Activated naive CD4-positive, alpha-beta T cell treated with anti-CD3 and anti-CD28 coated beads, Interleukin-2, amount 50 U/mL, for 24 hours (primary cell): Measurements from ENCODE around the gene LIAS.
"Not testable (repeated sequence)": the region's sequence is repeated elsewhere in the genome, so short reads cannot be mapped to it uniquely, and the experiment has no call there.

Experiments
- H3K27ac Mint-ChIP-seq: one replicate; pipeline ENCODE4 v1.8.0; 2021; ENCODE audit warnings: mild to moderate bottlenecking, mixed read lengths
- H3K27me3 Mint-ChIP-seq: one replicate; pipeline ENCODE4 v1.8.0; 2021; ENCODE audit warnings: mixed read lengths
- H3K36me3 Mint-ChIP-seq: one replicate; pipeline ENCODE4 v1.8.0; 2021; ENCODE audit warnings: mixed read lengths
- H3K4me1 Mint-ChIP-seq: one replicate; pipeline ENCODE4 v1.8.0; 2021; ENCODE audit warnings: mixed read lengths
- H3K4me3 Mint-ChIP-seq: one replicate; pipeline ENCODE4 v1.8.0; 2021; ENCODE audit warnings: mild to moderate bottlenecking, mixed read lengths
- H3K9me3 Mint-ChIP-seq: one replicate; pipeline ENCODE4 v1.8.0; 2021; ENCODE audit warnings: mixed read lengths

The LIAS gene

GRCh38 chr4:39446842-39447573 lies 11.8 kb upstream of the LIAS start:
- peaks cover 8% of the 10 kb centered on the region for H3K36me3 Mint-ChIP-seq
- H3K27me3 Mint-ChIP-seq, result no peaks in the 10 kb centered on the region
- H3K9me3 Mint-ChIP-seq, result no peaks in the 10 kb centered on the region
- no peak overlapping the region for H3K27ac Mint-ChIP-seq
- peaks cover 15% of the 10 kb centered on the region for H3K4me1 Mint-ChIP-seq
- H3K4me3 Mint-ChIP-seq, result no peak overlapping the region

DNA sequence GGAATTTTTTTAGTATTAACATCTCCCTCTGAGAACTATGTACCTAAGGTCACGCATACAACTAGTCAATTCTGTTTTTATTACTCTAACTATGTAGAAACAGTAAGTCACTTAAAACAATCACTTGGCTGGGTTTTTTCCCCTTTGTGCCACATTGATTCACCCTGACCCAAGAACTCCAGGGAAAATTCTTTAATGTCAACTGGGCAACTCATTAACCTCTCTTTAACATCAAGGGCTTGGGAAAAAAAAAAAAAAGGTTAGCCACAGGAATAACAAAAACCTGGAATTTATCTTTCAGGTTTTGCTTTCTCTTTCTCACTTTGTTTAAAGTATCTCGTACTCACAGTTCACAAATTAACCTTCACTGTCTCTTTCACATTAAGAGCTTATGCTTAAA lies 8.2 kb upstream of the LIAS start:
- Mint-ChIP-seq H3K27me3 (no peaks in the 10 kb centered on the region), H3K9me3 (no peaks in the 10 kb centered on the region), H3K27ac (peak overlapping the region; percentile 78), H3K4me1 (peaks cover 41% of the 10 kb centered on the region), H3K4me3 (no peak overlapping the region), H3K36me3 (peaks cover 32% of the 10 kb centered on the region)

DNA sequence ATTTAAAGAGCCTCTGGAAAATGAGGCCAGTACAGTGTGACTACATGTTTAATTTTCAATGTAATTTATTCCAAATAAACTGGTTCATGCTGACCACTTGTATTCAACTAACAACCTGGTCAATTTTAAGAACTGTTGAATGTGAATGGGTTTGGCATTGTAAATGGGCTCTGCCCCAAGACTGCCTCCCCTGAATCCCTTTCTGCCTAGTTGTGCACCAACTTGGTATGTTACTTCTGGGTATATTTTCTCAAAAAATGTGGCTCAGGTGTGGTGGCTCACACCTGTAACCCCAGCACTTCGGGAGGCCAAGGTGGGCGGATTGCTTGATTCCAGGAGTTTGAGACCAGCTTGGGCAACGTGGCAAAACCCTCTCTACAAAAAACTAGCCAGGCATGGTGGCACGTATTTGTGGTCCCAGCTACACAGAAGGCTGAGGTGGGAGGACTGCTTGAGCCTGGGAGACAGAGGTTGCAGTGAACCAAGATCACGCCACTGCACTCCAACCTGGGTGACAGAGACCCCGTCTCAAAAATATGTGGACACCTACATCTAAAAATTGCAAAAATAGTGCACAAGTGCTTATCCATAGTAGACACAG lies 7.3 kb upstream of the LIAS start:
- Mint-ChIP-seq H3K4me1 (peaks cover 41% of the 10 kb centered on the region), H3K4me3 (no peak overlapping the region), H3K36me3 (peaks cover 34% of the 10 kb centered on the region), H3K27me3 (no peaks in the 10 kb centered on the region), H3K27ac (peak overlapping the region; percentile 80), H3K9me3 (no peaks in the 10 kb centered on the region)

GRCh38 chr4:39452153-39452859 lies 6.5 kb upstream of the LIAS start:
- no peaks in the 10 kb centered on the region for H3K27me3 Mint-ChIP-seq
- peaks cover 41% of the 10 kb centered on the region for H3K4me1 Mint-ChIP-seq
- peak overlapping the region; percentile 80 for H3K27ac Mint-ChIP-seq
- H3K9me3 Mint-ChIP-seq, result no peaks in the 10 kb centered on the region
- peaks cover 40% of the 10 kb centered on the region for H3K36me3 Mint-ChIP-seq
- H3K4me3 Mint-ChIP-seq, result peak overlapping the region; percentile 11

DNA sequence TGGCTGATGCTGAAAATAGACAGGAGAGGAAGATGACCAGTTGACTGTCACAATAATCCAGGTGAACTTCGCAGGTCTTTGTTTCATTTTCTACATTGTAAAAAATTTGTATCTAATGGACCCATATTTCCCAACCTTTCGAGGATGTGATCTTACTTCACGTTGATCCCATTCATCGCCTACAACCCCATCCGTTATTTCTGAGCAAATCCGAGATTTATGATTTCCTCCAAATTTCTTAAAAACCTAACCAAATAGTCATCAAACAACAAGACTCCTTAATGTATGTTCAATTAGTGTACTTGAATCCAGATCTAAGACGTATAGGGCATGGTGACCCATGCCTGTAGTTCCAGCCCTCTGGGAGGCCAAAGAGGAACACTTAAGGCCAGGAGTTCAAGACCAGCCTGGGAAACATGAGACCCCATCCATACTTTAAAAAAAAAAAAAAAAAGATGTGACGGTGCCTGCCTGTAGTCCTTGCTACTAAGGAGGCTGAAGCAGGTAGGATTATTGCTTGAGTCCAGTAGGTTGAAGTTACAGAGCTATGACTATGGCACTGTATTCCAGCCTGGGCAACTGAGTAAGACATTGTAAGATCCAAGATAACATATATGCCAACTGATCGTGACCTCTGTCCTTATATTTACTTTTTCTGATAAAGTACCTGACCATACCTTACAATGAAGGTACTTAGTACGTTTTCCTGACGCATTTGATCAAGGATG lies 5.8 kb upstream of the LIAS start:
- Mint-ChIP-seq H3K36me3 (peaks cover 48% of the 10 kb centered on the region), H3K27ac (peak overlapping the region; percentile 79), H3K27me3 (no peaks in the 10 kb centered on the region), H3K4me3 (peak overlapping the region; percentile 55), H3K9me3 (no peaks in the 10 kb centered on the region), H3K4me1 (peaks cover 35% of the 10 kb centered on the region)

DNA sequence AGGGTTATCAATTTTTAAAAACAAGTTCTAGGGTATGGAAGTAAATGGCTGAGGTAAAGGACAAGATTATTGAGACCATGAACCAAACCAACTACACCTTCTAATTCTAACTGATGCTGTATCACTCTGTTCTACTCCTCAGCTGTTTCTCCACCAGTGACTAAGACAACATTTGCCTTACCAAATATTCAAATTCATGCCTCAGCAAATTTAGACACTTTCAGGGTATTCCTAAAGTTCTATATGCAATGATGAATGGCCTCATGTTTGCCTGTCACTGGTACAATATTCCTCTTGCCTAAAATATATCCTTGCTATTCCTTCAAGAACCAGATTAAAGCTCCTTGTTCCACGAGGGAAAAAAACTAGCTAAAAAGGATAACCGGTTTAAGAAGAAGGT lies 5.1 kb upstream of the LIAS start:
- no peaks in the 10 kb centered on the region for H3K9me3 Mint-ChIP-seq
- no peaks in the 10 kb centered on the region for H3K27me3 Mint-ChIP-seq
- H3K27ac Mint-ChIP-seq, result peak overlapping the region; percentile 79
- H3K36me3 Mint-ChIP-seq, result peaks cover 52% of the 10 kb centered on the region
- peaks cover 32% of the 10 kb centered on the region for H3K4me1 Mint-ChIP-seq
- H3K4me3 Mint-ChIP-seq, result peak overlapping the region; percentile 72

DNA sequence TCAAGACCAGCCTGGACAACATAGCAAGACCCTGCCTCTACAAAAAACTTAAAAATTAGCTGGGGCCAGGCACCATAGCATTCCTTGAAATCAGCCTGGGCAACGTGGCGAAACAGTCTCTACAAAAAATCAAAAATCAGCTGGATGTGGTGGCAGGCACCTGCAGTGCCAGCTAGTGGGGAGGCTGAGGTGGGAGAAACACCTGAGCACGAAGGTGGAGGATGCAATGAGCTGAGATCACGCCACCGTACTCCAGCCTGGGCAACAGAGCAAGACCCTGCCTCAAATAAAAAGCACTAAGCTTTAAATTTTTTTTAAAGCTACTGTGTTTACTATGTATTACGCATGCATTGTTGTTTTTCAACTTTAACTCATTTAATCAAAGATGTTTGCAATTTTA lies 3.4 kb upstream of the LIAS start:
- Mint-ChIP-seq H3K9me3 (no peaks in the 10 kb centered on the region), H3K27ac (peak overlapping the region; percentile 82), H3K4me1 (peaks cover 39% of the 10 kb centered on the region), H3K36me3 (peaks cover 52% of the 10 kb centered on the region), H3K4me3 (peak overlapping the region; percentile 96), H3K27me3 (no peaks in the 10 kb centered on the region)

DNA sequence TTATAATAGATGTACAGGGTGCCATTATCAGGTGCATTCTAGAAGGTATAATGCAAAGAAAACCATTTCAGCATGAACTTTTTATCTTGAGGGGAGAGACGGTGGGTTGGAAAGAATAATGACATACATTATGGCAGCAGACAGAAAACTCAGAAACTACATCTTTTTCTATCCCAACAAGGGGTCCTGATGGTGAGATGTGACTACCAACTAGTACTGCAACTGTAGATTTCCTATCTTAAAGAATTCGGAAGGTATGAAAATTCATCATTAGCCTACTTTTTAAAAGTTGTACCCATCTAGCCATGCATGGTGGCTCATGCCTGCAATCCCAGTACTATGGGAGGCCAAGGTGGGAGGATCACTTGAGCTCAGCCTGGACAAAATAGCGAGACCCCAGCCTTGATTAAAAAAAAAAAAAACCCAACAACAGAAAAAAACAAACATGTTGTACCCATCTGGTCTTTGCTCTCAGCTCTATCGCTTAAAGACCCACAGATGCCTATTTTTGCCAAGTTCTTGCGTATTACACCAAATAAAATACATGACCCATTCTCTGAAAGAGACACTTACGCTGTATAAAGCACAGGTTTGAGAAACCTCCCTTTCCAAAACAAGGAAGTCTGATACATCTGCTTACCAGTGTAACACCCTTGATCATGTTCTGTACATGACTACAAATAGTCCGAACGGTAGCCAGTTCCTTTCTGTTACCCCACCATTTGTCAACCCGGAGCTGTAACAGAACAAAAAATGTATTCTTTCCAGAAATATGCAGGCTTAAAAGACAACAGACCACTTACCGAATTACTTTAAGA lies 1.7 kb upstream of the LIAS start:
- Mint-ChIP-seq H3K27me3 (no peaks in the 10 kb centered on the region), H3K4me1 (peaks cover 38% of the 10 kb centered on the region), H3K36me3 (peaks cover 43% of the 10 kb centered on the region), H3K27ac (peak overlapping the region; percentile 63), H3K4me3 (peak overlapping the region; percentile 96), H3K9me3 (no peaks in the 10 kb centered on the region)

DNA sequence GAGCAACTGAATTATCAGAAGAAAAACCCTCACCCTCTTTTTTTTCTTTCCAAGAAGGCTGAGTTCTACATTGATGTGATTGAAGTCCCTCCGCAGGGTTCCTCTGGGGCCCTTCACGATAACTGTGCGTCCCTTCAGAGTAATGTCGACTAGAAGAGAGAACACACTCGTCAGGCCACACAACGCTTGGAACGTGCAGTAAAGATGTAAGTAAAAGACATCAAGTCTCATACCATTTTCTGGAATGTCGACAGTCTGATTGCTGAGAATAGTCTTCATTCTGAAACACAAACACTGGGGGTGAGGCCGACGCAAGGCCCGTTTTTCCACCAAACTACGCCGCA lies 723 bp upstream of the LIAS start:
- Mint-ChIP-seq H3K4me1 (peaks cover 30% of the 10 kb centered on the region), H3K27ac (peak overlapping the region; percentile 99), H3K4me3 (peak overlapping the region; percentile 96), H3K36me3 (peaks cover 38% of the 10 kb centered on the region)
- not testable (repeated sequence) for H3K9me3 Mint-ChIP-seq, H3K27me3 Mint-ChIP-seq

- H3K36me3 Mint-ChIP-seq, result peaks cover 8% of the 10 kb centered on the region
- H3K4me1 Mint-ChIP-seq, result peaks cover 20% of the 10 kb centered on the region
- no peaks in the 10 kb centered on the region for H3K27me3 Mint-ChIP-seq
- no peaks in the 10 kb centered on the region for H3K9me3 Mint-ChIP-seq
- no peak overlapping the region for H3K4me3 Mint-ChIP-seq
- peak overlapping the region; percentile 3 for H3K27ac Mint-ChIP-seq
These were observed 6.1 kb downstream of the LIAS start for GRCh38 chr4:39464886-39465501.

DNA sequence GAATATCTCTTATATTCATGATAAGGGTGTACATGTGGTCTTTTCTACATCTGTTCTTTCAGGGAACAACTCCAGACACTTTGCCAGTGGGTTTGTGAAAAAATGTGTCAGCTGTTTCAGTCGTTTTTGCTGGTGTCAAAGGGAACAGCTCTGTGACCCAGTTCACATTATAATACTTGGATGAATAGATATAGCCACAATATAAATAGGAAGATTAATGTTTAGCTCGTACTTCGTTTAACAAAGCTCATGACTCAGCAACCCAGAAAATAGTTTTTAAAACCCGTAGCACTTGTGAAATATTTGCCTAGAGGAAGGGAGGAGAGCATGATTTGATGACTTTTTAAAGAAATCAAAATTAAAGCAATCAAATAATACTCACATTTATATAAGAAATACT lies 7.9 kb downstream of the LIAS start:
- Mint-ChIP-seq H3K27me3 (no peaks in the 10 kb centered on the region), H3K4me1 (peaks cover 11% of the 10 kb centered on the region), H3K36me3 (peaks cover 8% of the 10 kb centered on the region), H3K4me3 (no peak overlapping the region), H3K9me3 (no peaks in the 10 kb centered on the region), H3K27ac (no peak overlapping the region)

DNA sequence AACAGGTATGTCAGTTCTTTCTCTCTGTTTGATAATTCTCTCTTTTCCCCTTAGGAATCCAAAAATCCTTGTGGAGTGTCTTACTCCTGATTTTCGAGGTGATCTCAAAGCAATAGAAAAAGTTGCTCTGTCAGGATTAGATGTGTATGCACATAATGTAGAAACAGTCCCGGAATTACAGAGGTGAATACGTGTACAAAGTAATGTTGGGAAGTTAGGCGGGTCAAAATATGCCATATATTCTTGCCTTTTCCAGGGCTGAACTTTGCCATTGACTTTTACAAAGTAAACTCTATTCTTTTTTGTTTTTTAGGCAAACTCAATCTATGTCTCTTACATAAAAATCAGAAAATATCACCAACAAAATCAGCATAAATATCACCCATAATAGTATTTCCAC lies 8.6 kb downstream of the LIAS start:
- no peak overlapping the region for H3K27ac Mint-ChIP-seq
- H3K9me3 Mint-ChIP-seq, result no peaks in the 10 kb centered on the region
- peaks cover 12% of the 10 kb centered on the region for H3K36me3 Mint-ChIP-seq
- H3K27me3 Mint-ChIP-seq, result no peaks in the 10 kb centered on the region
- no peak overlapping the region for H3K4me3 Mint-ChIP-seq
- peaks cover 11% of the 10 kb centered on the region for H3K4me1 Mint-ChIP-seq

DNA sequence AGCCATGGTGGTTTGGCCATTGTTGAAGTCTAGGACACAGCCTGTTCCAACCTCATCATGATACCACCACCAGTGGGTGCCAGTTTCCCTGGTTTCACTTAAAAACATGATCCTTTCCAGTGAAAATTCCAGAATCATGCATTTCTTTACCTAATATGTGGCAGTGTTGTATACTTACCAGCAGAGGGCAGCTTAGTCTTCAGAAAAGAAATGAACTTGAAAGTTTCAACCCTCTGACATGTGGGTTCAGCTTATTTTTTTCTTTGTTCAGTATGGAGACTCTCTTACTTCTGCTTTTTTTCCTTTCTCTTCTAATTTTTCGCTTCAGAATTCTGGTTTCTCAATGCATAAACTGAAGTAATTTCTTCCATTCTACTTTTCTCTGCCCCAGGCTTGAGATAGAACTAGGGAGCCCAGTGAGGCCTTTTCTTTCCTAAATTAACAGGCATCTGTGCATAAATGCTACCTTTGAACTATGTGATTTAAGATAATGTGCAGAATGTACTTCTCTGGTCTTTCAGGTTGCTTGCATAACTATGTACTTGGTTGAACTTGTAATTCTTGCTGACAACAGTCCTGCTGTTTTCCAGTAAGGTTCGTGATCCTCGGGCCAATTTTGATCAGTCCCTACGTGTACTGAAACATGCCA lies 10.7 kb downstream of the LIAS start:
- Mint-ChIP-seq H3K9me3 (no peaks in the 10 kb centered on the region), H3K27ac (no peak overlapping the region), H3K4me1 (peaks cover 11% of the 10 kb centered on the region), H3K27me3 (no peaks in the 10 kb centered on the region), H3K36me3 (peaks cover 9% of the 10 kb centered on the region), H3K4me3 (no peak overlapping the region)

DNA sequence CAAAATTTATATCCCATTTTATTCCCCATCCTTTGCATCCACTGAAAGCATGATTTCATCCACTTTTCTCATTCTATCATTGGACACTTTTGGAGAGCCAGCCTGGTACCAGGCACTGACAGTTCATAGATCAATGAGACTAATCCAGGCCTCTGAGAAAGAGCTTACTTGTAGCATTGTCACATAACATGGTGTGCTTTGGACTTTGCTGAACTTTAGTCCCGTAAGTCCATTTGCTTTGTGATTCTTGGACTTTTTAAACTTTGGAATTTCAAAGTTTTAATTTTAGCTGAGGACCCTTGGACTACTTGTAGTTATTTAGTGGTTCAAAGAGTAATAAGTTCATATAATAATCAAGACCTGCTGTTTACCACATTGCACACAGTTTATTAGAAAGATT lies 11.5 kb downstream of the LIAS start:
- Mint-ChIP-seq H3K27me3 (no peaks in the 10 kb centered on the region), H3K9me3 (no peaks in the 10 kb centered on the region), H3K36me3 (peaks cover 9% of the 10 kb centered on the region), H3K4me3 (no peak overlapping the region), H3K27ac (no peak overlapping the region), H3K4me1 (peaks cover 8% of the 10 kb centered on the region)
